ENCODE results near the gene C16orf90.

C16orf90 gene

DNA sequence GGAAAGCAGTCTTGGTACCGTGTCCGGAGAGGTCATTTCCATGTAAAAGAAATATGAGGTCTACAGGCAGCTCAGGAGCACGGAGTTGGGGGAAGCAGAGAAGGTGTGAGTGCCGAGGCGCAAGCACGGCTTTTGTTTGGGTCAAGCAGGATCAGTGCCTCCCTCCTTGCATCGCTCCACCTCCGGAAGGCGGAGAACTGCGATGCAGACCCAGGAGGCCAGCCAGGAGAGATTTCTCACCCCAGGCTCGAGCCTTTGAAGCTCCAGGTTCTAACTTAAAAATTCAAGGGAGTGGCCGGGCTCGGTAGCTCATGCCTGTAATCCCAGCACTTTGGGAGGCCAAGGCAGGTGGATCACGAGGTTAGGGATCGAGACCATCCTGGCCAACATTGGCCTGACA is 26.8 kb downstream of the C16orf90 start:
- H2AFZ ChIP-seq, result no peak overlapping the region
- H3K27ac ChIP-seq, result no peak overlapping the region
- TF ChIP-seq CTCF (IDR thresholded peaks at IDR 0.05), result no peak
- peaks cover 95% of the 10 kb centered on the region for H3K79me2 ChIP-seq
- H3K4me1 ChIP-seq, result peaks cover 3% of the 10 kb centered on the region
- no peak overlapping the region for H3K4me2 ChIP-seq (ENCODE audit: low read length)
- H3K27me3 ChIP-seq (ENCODE audit: control insufficient read depth, insufficient read depth, low read length), result no peaks in the 10 kb centered on the region
- H3K9me3 ChIP-seq (ENCODE audit: control insufficient read depth, low read length), result no peaks in the 10 kb centered on the region
- no peak overlapping the region for H3K4me3 ChIP-seq (ENCODE audit: low read depth, low read length)
- no peak overlapping the region for H3K9ac ChIP-seq
- H3K36me3 ChIP-seq (ENCODE audit: control insufficient read depth, insufficient read depth, low read length), result no peaks in the 10 kb centered on the region

DNA sequence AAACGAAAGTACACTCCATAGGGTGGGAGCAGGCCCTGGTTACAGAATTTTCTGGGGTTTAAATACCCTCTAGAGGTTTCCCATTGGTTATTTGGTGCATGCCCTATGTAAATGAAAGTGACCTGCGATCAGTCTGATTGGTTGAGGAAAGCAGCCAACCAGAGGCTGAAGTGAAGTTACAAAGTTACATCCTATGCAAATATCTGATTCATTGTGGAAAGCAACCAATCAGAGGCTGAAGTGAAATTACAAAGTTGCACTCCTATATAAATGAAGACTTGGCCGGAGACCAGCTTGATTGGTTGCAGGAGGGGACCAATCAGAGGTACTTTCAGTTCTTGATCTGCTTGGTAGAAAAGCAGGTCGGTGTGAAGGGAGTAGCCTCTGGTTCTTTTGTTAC is 27.4 kb downstream of the C16orf90 start:
- H3K4me1 ChIP-seq, result peaks cover 3% of the 10 kb centered on the region
- H3K36me3 ChIP-seq (ENCODE audit: control insufficient read depth, insufficient read depth, low read length), result no peaks in the 10 kb centered on the region
- no peak overlapping the region for H3K9ac ChIP-seq
- H3K9me3 ChIP-seq (ENCODE audit: control insufficient read depth, low read length), result no peaks in the 10 kb centered on the region
- no peak overlapping the region for H3K4me2 ChIP-seq (ENCODE audit: low read length)
- TF ChIP-seq CTCF (IDR thresholded peaks at IDR 0.05), result no peak
- no peak overlapping the region for H3K4me3 ChIP-seq (ENCODE audit: low read depth, low read length)
- H2AFZ ChIP-seq, result no peak overlapping the region
- no peaks in the 10 kb centered on the region for H3K27me3 ChIP-seq (ENCODE audit: control insufficient read depth, insufficient read depth, low read length)
- peaks cover 95% of the 10 kb centered on the region for H3K79me2 ChIP-seq
- no peak overlapping the region for H3K27ac ChIP-seq

GRCh38 chr16:3467182-3467581 is 28.1 kb downstream of the C16orf90 start:
- Histone ChIP-seq H3K4me2 (ENCODE audit: low read length) (no peak overlapping the region), H3K27ac (no peak overlapping the region), H3K79me2 (peaks cover 93% of the 10 kb centered on the region), H3K9ac (no peak overlapping the region), H3K4me1 (no peaks in the 10 kb centered on the region), H3K36me3 (ENCODE audit: control insufficient read depth, insufficient read depth, low read length) (no peaks in the 10 kb centered on the region), H3K9me3 (ENCODE audit: control insufficient read depth, low read length) (no peaks in the 10 kb centered on the region), H2AFZ (no peak overlapping the region), H3K27me3 (ENCODE audit: control insufficient read depth, insufficient read depth, low read length) (no peaks in the 10 kb centered on the region), H3K4me3 (ENCODE audit: low read depth, low read length) (no peak overlapping the region)
- no peak for TF ChIP-seq CTCF (IDR thresholded peaks at IDR 0.05)

- Histone ChIP-seq H2AFZ (no peak overlapping the region), H3K79me2 (peaks cover 91% of the 10 kb centered on the region), H3K4me3 (ENCODE audit: low read depth, low read length) (no peak overlapping the region), H3K9me3 (ENCODE audit: control insufficient read depth, low read length) (no peaks in the 10 kb centered on the region), H3K9ac (no peak overlapping the region), H3K27ac (no peak overlapping the region), H3K4me1 (peaks cover 5% of the 10 kb centered on the region), H3K27me3 (ENCODE audit: control insufficient read depth, insufficient read depth, low read length) (no peaks in the 10 kb centered on the region), H3K4me2 (ENCODE audit: low read length) (no peak overlapping the region), H3K36me3 (ENCODE audit: control insufficient read depth, insufficient read depth, low read length) (no peaks in the 10 kb centered on the region)
- no peak for TF ChIP-seq CTCF (IDR thresholded peaks at IDR 0.05)
Measured at GRCh38 chr16:3465911-3466584, 29.2 kb downstream of the C16orf90 start.

DNA sequence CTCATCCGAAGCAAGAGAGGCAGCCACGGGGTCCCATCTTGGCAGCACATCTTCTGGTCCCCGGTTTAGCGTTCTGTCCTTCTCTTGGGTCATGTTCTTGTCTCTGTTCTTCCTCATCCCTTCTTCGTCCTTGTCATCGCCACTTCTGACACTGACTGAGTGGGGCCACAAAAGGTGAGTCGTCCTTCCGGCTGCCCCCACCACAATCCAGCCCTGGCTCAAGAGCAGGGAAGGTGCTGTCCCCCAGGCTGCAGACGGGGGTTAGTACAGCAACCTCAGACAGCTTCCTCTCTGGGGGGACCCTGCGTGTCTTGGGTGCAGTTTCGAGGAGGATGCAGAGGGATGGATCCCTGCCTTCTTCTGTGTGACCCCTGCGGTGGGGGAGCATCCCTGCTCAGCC is 30.0 kb downstream of the C16orf90 start:
- no peak for TF ChIP-seq CTCF (IDR thresholded peaks at IDR 0.05)
- Histone ChIP-seq H3K27ac (no peak overlapping the region), H3K27me3 (ENCODE audit: control insufficient read depth, insufficient read depth, low read length) (no peaks in the 10 kb centered on the region), H3K79me2 (peaks cover 91% of the 10 kb centered on the region), H3K4me1 (peaks cover 11% of the 10 kb centered on the region), H3K4me2 (ENCODE audit: low read length) (no peak overlapping the region), H2AFZ (no peak overlapping the region), H3K9ac (no peak overlapping the region), H3K36me3 (ENCODE audit: control insufficient read depth, insufficient read depth, low read length) (no peaks in the 10 kb centered on the region), H3K4me3 (ENCODE audit: low read depth, low read length) (no peak overlapping the region), H3K9me3 (ENCODE audit: control insufficient read depth, low read length) (no peaks in the 10 kb centered on the region)

Data from parathyroid adenoma (tissue), 2 donors.